Upper lobe of right lung (tissue), 1 donor: ENCODE results near the gene NDUFS1. TPM values are rescaled to one million over a fixed set of nuclear protein-coding genes. Genes with fewer than 3 reads are reported as not detected.
"Not testable (repeated sequence)": the region's sequence is repeated elsewhere in the genome, so short reads cannot be mapped to it uniquely, and the experiment has no call there.

Experiments
- ATAC-seq: fragments of 200-7000 bp; cut with Tn5 transposase; one replicate; pipeline ENCODE4 v1.9.1; 2020; ENCODE audit warnings: mild to moderate bottlenecking, moderate library complexity
- DNase-seq: peaks from one replicate; pipeline ENCODE4 v3.0.0-alpha.2; 2020
- H3K27ac ChIP-seq: fragments of 200-600 bp; one replicate; pipeline ENCODE4 v1.8.0; 2022
- H3K27me3 ChIP-seq: fragments of 200-600 bp; one replicate; pipeline ENCODE4 v1.8.0; 2022; ENCODE audit warnings: mild to moderate bottlenecking
- H3K36me3 ChIP-seq: fragments of 200-600 bp; one replicate; pipeline ENCODE4 v1.8.0; 2022
- H3K4me1 ChIP-seq: fragments of 200-600 bp; one replicate; pipeline ENCODE4 v1.8.0; 2022
- H3K4me3 ChIP-seq: fragments of 200-600 bp; one replicate; pipeline ENCODE4 v1.8.0; 2022; ENCODE audit warnings: mild to moderate bottlenecking
- H3K9me3 ChIP-seq: fragments of 200-600 bp; one replicate; pipeline ENCODE4 v1.8.0; 2022
- CTCF ChIP-seq: fragments of 200-600 bp; IDR thresholded peaks from one replicate; pipeline ENCODE4 v1.8.0; 2022; ENCODE audit warnings: antibody characterized with exemption
- intact Hi-C: fragments of 100-400 bp; cut with DNase I; formaldehyde crosslinking; loops from one replicate; pipeline ENCODE4 v1.11.0; 2022
- total RNA-seq: library from RNA; stranded (reverse); fragmentation: NEBNext Ultra II Directional; extraction: Animal tissue kit (Norgen Biotek cat#: 25700); gene quantifications from one replicate; pipeline ENCODE4 v1.2.1, GENCODE V29; 2021
- donor health status: DM: no; HTN: yes; CAD: no; lungs with severe emphysema.

NDUFS1 gene
- total RNA-seq, 1 donor from 2014 or later, result 65.7 TPM

GRCh38 chr2:206105541-206105940, 53.7 kb downstream of the NDUFS1 start:
- H3K27me3 ChIP-seq, result no peaks in the 10 kb centered on the region
- intact Hi-C loops, result no loop called here
- H3K27ac ChIP-seq, result no peak overlapping the region
- ATAC-seq, result no peak
- TF ChIP-seq CTCF, result no peak
- H3K36me3 ChIP-seq, result no peaks in the 10 kb centered on the region
- no peak for DNase-seq
- H3K4me1 ChIP-seq, result no peaks in the 10 kb centered on the region
- H3K9me3 ChIP-seq, result no peaks in the 10 kb centered on the region
- no peak overlapping the region for H3K4me3 ChIP-seq

- TF ChIP-seq CTCF, result no peak
- intact Hi-C loops, result no loop called here
- ATAC-seq, result no peak
Observed at GRCh38 chr2:206105038-206105437, 54.2 kb downstream of the NDUFS1 start.

GRCh38 chr2:206098872-206099271, 60.4 kb downstream of the NDUFS1 start:
- ATAC-seq, H3K27me3 ChIP-seq, H3K9me3 ChIP-seq, intact Hi-C loops, H3K4me1 ChIP-seq, H3K36me3 ChIP-seq, H3K27ac ChIP-seq, H3K4me3 ChIP-seq: not testable (repeated sequence)
- DNase-seq, result peak; percentile 72

More at GRCh38 chr2:206105038-206105437, 54.2 kb downstream of the NDUFS1 start:
- Histone ChIP-seq H3K9me3 (no peaks in the 10 kb centered on the region), H3K4me3 (no peak overlapping the region), H3K27me3 (no peaks in the 10 kb centered on the region), H3K36me3 (no peaks in the 10 kb centered on the region), H3K27ac (no peak overlapping the region), H3K4me1 (no peaks in the 10 kb centered on the region)
- DNase-seq, result no peak

GRCh38 chr2:206098471-206098870, 60.8 kb downstream of the NDUFS1 start:
- no peak overlapping the region for H3K27ac ChIP-seq
- no peaks in the 10 kb centered on the region for H3K4me1 ChIP-seq
- no peaks in the 10 kb centered on the region for H3K36me3 ChIP-seq
- intact Hi-C loops, result no loop called here
- no peaks in the 10 kb centered on the region for H3K9me3 ChIP-seq
- ATAC-seq, result no peak
- TF ChIP-seq CTCF, result no peak
- H3K4me3 ChIP-seq, result no peak overlapping the region
- H3K27me3 ChIP-seq, result no peaks in the 10 kb centered on the region
- no peak for DNase-seq

- intact Hi-C loops, result no loop called here
Observed at GRCh38 chr2:206096876-206097275, 62.4 kb downstream of the NDUFS1 start.

More at GRCh38 chr2:206096876-206097275, 62.4 kb downstream of the NDUFS1 start:
- DNase-seq (no peak), ATAC-seq (no peak)
- no peaks in the 10 kb centered on the region for H3K9me3 ChIP-seq
- H3K27ac ChIP-seq, result no peak overlapping the region
- no peaks in the 10 kb centered on the region for H3K36me3 ChIP-seq
- no peak for TF ChIP-seq CTCF
- H3K4me1 ChIP-seq, result no peaks in the 10 kb centered on the region
- no peak overlapping the region for H3K4me3 ChIP-seq
- H3K27me3 ChIP-seq, result no peaks in the 10 kb centered on the region
